CD4-positive, alpha-beta T cell treated with Interleukin-12 subunit alpha and Interleukin-12 subunit beta, for 1 hour (primary cell): ENCODE results near the gene RBM28.

Experiments
- DNase-seq: peaks from one replicate; pipeline ENCODE4 v3.0.0-alpha.2; 2020

Gene RBM28

DNA sequence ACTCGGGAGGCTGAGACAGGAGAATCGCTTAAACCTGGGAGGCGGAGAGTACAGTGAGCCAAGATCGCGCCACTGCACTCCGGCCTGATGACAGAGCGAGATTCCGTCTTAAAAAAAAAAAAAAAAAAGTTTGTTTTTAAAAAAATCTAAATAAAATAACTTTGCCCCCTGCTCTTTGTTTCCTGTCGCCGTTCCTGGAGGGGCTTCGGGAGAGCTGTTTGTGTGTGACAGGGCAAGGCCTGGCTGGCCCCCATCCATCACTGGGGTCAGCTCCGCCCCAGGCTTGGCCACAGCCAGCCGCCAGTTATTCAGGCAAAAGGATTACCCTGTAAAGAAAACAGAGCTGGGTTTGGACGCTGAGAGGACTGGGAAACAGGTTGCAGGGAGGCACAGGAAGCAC is 86.2 kb downstream of the RBM28 start:
- no peak for DNase-seq

- no peak for DNase-seq
Measured at GRCh38 chr7:128255271-128255670, 88.4 kb downstream of the RBM28 start.

DNA sequence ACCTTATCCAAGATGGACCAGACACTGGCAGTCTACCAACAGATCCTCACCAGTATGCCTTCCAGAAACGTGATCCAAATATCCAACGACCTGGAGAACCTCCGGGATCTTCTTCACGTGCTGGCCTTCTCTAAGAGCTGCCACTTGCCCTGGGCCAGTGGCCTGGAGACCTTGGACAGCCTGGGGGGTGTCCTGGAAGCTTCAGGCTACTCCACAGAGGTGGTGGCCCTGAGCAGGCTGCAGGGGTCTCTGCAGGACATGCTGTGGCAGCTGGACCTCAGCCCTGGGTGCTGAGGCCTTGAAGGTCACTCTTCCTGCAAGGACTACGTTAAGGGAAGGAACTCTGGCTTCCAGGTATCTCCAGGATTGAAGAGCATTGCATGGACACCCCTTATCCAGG is 89.2 kb downstream of the RBM28 start:
- no peak for DNase-seq

GRCh38 chr7:128253701-128254100 is 90.0 kb downstream of the RBM28 start:
- DNase-seq: no peak

DNA sequence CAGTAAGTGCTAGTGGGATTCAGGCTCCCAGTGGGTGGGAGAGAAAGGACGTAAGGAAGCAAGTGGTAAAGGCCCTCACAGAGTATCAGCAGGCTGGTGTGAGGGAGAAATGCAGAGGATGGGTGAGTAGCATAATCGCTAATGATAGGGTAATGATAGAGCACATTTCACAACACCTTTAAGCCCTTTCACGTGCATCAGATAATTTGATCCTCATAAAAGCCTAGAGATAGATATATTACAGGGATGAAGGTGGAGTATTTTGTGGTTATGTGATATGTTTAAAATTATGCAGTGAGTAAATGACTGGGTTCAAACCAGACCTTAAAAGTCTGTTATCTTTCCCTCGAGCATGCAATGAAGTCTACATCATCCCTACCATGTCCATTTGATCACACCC is 92.4 kb downstream of the RBM28 start:
- no peak for DNase-seq
